H1 (cell line): ENCODE results near the gene VASH1. TPM values are rescaled to one million over a fixed set of nuclear protein-coding genes. Genes with fewer than 3 reads are reported as not detected.
"Not testable (repeated sequence)": the region's sequence is repeated elsewhere in the genome, so short reads cannot be mapped to it uniquely, and the experiment has no call there.

Experiments
- CTCF ChIA-PET: fragments of 300-600 bp; sonication (Branson Sonifier 250); formaldehyde crosslinking; loops from one replicate; lab custom pipeline; 2021; ENCODE audit not compliant: partially characterized antibody; lab: Charles Lee
- POLR2A ChIA-PET: fragments of 300-600 bp; sonication (Branson Sonifier 250); formaldehyde crosslinking; loops from one replicate; lab custom pipeline; 2021; ENCODE audit warnings: inconsistent platforms; ENCODE audit not compliant: partially characterized antibody; lab: Charles Lee
- DNase-seq, 2 experiments: peaks; one replicate each; pipeline versions ENCODE4 v3.0.0 to v3.0.0-alpha.2; 2010 to 2022; ENCODE audit warnings: low spot score in 2 of 2, low read depth in 1 of 2, mixed read lengths in 1 of 2
- FAIRE-seq: peaks from 2 replicates; lab custom pipeline; 2011; peaks lifted over from hg19 to GRCh38; lab: Jason Lieb, UNC
- H2AFZ ChIP-seq: 2 replicates; pipeline ENCODE4 v1.8.1; 2012; ENCODE audit warnings: low read length, inconsistent platforms
- H2AK5ac ChIP-seq: 2 replicates; pipeline ENCODE4 v1.6.1; 2013; ENCODE audit warnings: low read depth, low read length
- H2BK120ac ChIP-seq: replicated peaks from 2 replicates; pipeline ENCODE3; 2013; ENCODE audit warnings: low read depth, low read length, inconsistent platforms
- H2BK12ac ChIP-seq: 2 replicates; pipeline ENCODE4 v1.6.1; 2013; ENCODE audit warnings: low read depth, low read length
- H2BK15ac ChIP-seq: 2 replicates; pipeline ENCODE4 v1.6.1; 2013; ENCODE audit warnings: low read length
- H2BK20ac ChIP-seq: 2 replicates; pipeline ENCODE4 v1.6.1; 2013; ENCODE audit warnings: low read length
- H2BK5ac ChIP-seq: 2 replicates; pipeline ENCODE4 v1.6.1; 2013; ENCODE audit warnings: low read depth, low read length
- H3K14ac ChIP-seq: 2 replicates; pipeline ENCODE4 v1.6.1; 2013; ENCODE audit warnings: inconsistent platforms; ENCODE audit not compliant: insufficient read length
- H3K18ac ChIP-seq: 2 replicates; pipeline ENCODE4 v1.6.1; 2013; ENCODE audit warnings: low read length; ENCODE audit errors: extremely low read depth
- H3K23ac ChIP-seq: 2 replicates; pipeline ENCODE4 v1.6.1; 2013; ENCODE audit warnings: inconsistent platforms; ENCODE audit not compliant: insufficient read length
- H3K23me2 ChIP-seq: 2 replicates; pipeline ENCODE4 v1.6.1; 2013; ENCODE audit warnings: low read depth, low read length
- H3K27ac ChIP-seq: 2 replicates; pipeline ENCODE4 v1.6.1; 2011; ENCODE audit warnings: low read depth, low read length, inconsistent platforms
- H3K27me3 ChIP-seq, 4 experiments: replicated peaks in 1 of 4; 1 replicate in 1 of 4; 2 replicates in 3 of 4; pipeline versions ENCODE4 v1.6.1 to v1.8.1; 2011 to 2013; ENCODE audit warnings: low read length in 3 of 4, mild to moderate bottlenecking in 3 of 4, inconsistent platforms in 2 of 4, mixed read lengths in 2 of 4, moderate library complexity in 1 of 4; ENCODE audit not compliant: control insufficient read depth in 3 of 4, insufficient read depth in 3 of 4; ENCODE audit errors: extremely low read depth in 1 of 4
- H3K36me3 ChIP-seq, 4 experiments: 2 replicates each; pipeline versions ENCODE4 v1.6.1 to v1.8.1; 2011 to 2013; ENCODE audit warnings: mild to moderate bottlenecking in 4 of 4, low read length in 3 of 4, moderate library complexity in 2 of 4, control low read depth in 1 of 4, inconsistent platforms in 1 of 4; ENCODE audit not compliant: insufficient read depth in 4 of 4, control insufficient read depth in 2 of 4
- H3K4ac ChIP-seq: replicated peaks from 2 replicates; pipeline ENCODE3; 2013; ENCODE audit warnings: low read length, low read depth, mixed read lengths, inconsistent platforms; ENCODE audit not compliant: insufficient read length
- H3K4me1 ChIP-seq, 4 experiments: replicated peaks in 1 of 4; 1 replicate in 1 of 4; 2 replicates in 3 of 4; pipeline versions ENCODE4 v1.6.1 to v1.8.1; 2011 to 2013; ENCODE audit warnings: low read length in 3 of 4, inconsistent platforms in 2 of 4, mixed read lengths in 1 of 4; ENCODE audit not compliant: insufficient read depth in 4 of 4, control insufficient read depth in 3 of 4
- H3K4me2 ChIP-seq, 2 experiments: 2 replicates each; pipeline versions ENCODE4 v1.6.1 to v1.8.1; 2011 to 2013; ENCODE audit warnings: low read depth in 2 of 2, low read length in 2 of 2, control low read depth in 1 of 2, inconsistent platforms in 1 of 2, mild to moderate bottlenecking in 1 of 2; ENCODE audit not compliant: insufficient read depth in 1 of 2
- H3K4me3 ChIP-seq, 4 experiments: fragments of 200-600, 300-600 bp in 1 of 4; sonication (generic), shearing (Covaris generic), sonication (Bioruptor Twin) in 1 of 4; 2 replicates each; pipeline versions ENCODE4 v1.5.1 to v1.8.1; 2011 to 2016; ENCODE audit warnings: low read length in 4 of 4, low read depth in 3 of 4, control low read depth in 2 of 4, inconsistent platforms in 2 of 4, mild to moderate bottlenecking in 2 of 4, mixed read lengths in 1 of 4, moderate library complexity in 1 of 4; ENCODE audit not compliant: insufficient read depth in 2 of 4; ENCODE audit errors: extremely low read depth in 1 of 4
- H3K56ac ChIP-seq: replicated peaks from 2 replicates; pipeline ENCODE3; 2013; ENCODE audit warnings: low read depth, mild to moderate bottlenecking, mixed read lengths, low read length, inconsistent platforms; ENCODE audit not compliant: insufficient read length
- H3K79me1 ChIP-seq: 2 replicates; pipeline ENCODE4 v1.6.1; 2013; ENCODE audit warnings: low read depth, low read length, control low read depth
- H3K79me2 ChIP-seq, 2 experiments: 2 replicates each; pipeline versions ENCODE4 v1.6.1 to v1.8.1; 2012 to 2013; ENCODE audit warnings: low read length in 2 of 2, mild to moderate bottlenecking in 2 of 2, inconsistent platforms in 1 of 2; ENCODE audit not compliant: insufficient read depth in 2 of 2, control insufficient read depth in 1 of 2
- H3K9ac ChIP-seq, 4 experiments: replicated peaks in 1 of 4; 1 replicate in 1 of 4; 2 replicates in 3 of 4; pipeline versions ENCODE4 v1.6.1 to v1.8.1; 2011 to 2013; ENCODE audit warnings: low read depth in 3 of 4, low read length in 3 of 4, control low read depth in 2 of 4, mild to moderate bottlenecking in 2 of 4, moderate library complexity in 2 of 4, inconsistent platforms in 1 of 4; ENCODE audit errors: extremely low read depth in 1 of 4
- H3K9me3 ChIP-seq, 2 experiments: 2 replicates each; pipeline versions ENCODE4 v1.6.1 to v1.8.1; 2012 to 2013; ENCODE audit warnings: mild to moderate bottlenecking in 2 of 2, moderate library complexity in 2 of 2, control low read depth in 1 of 2, inconsistent platforms in 1 of 2, low read depth in 1 of 2, low read length in 1 of 2, mixed read lengths in 1 of 2; ENCODE audit not compliant: insufficient read depth in 2 of 2
- H4K20me1 ChIP-seq, 2 experiments: replicated peaks in 1 of 2; 2 replicates each; pipeline versions ENCODE3 to v1.8.1; 2011 to 2013; ENCODE audit warnings: inconsistent platforms in 2 of 2, low read length in 2 of 2, mild to moderate bottlenecking in 1 of 2; ENCODE audit not compliant: insufficient read depth in 2 of 2, control insufficient read depth in 1 of 2
- H4K5ac ChIP-seq: 2 replicates; pipeline ENCODE4 v1.6.1; 2013; ENCODE audit warnings: low read length, low read depth, mixed read lengths, inconsistent platforms; ENCODE audit not compliant: insufficient read length
- H4K8ac ChIP-seq: 2 replicates; pipeline ENCODE4 v1.8.0; 2013; ENCODE audit warnings: mild to moderate bottlenecking, moderate library complexity, low read length, inconsistent platforms; ENCODE audit not compliant: insufficient read depth; ENCODE audit errors: extremely low read depth
- H4K91ac ChIP-seq: replicated peaks from 2 replicates; pipeline ENCODE3; 2013; ENCODE audit warnings: low read length, mixed read lengths, inconsistent platforms; ENCODE audit not compliant: insufficient read length
- FOSL1 ChIP-seq: IDR thresholded peaks from 2 replicates; pipeline ENCODE4 v1.6.1; 2011; ENCODE audit warnings: mild to moderate bottlenecking, low read depth, low read length, moderate library complexity; ENCODE audit not compliant: insufficient read depth
- KDM1A ChIP-seq: fragments of 200-600, 300-600 bp; sonication (generic); IDR thresholded peaks from 2 replicates; pipeline ENCODE4 v1.7.1; 2016; ENCODE audit warnings: mild to moderate bottlenecking, low read length, borderline replicate concordance
- KDM5A ChIP-seq: fragments of 200-600 bp; IDR thresholded peaks from 2 replicates; pipeline ENCODE4 v1.7.1; 2012; ENCODE audit warnings: mild to moderate bottlenecking, low read length, inconsistent platforms, mixed read lengths
- POLR2AphosphoS5 ChIP-seq: IDR thresholded peaks from 2 replicates; pipeline ENCODE4 v1.6.1; 2011; ENCODE audit warnings: low read depth, low read length
- SIN3A ChIP-seq, 2 experiments: IDR thresholded peaks in 1 of 2; conservative IDR thresholded peaks in 1 of 2; 2 replicates each; pipeline ENCODE4 v1.6.1; 2011 to 2012; ENCODE audit warnings: low read length in 2 of 2, improper control_type of control experiment in 1 of 2, low read depth in 1 of 2, mild to moderate bottlenecking in 1 of 2
- SP4 ChIP-seq: IDR thresholded peaks from 2 replicates; pipeline ENCODE4 v1.6.1; 2012; ENCODE audit warnings: low read length, inconsistent platforms
- TBP ChIP-seq: IDR thresholded peaks from 2 replicates; pipeline ENCODE4 v1.6.1; 2011; ENCODE audit warnings: low read depth, low read length, improper control_type of control experiment
- YY1 ChIP-seq: IDR thresholded peaks from 2 replicates; pipeline ENCODE4 v1.6.1; 2011; ENCODE audit warnings: low read depth, mild to moderate bottlenecking, low read length
- WGBS, 2 experiments: shearing (Covaris generic) in 1 of 2; methylation state at CpG; one replicate each; pipeline versions ENCODE4 v1.1.6 to v1.1.7; 2013 to 2015; ENCODE audit warnings: low lambda C conversion rate in 2 of 2, mixed read lengths in 2 of 2, inconsistent platforms in 1 of 2, low coverage in 1 of 2, missing lambda C conversion rate in 1 of 2; ENCODE audit not compliant: insufficient replicate concordance in 2 of 2, insufficient coverage in 1 of 2, insufficient read length in 1 of 2; ENCODE audit errors: extremely low coverage in 1 of 2, missing lambda C conversion rate in 1 of 2; 5-methylcytosine and 5-hydroxymethylcytosine counted together
- polyA plus RNA-seq, 7 experiments: library from polyadenylated mRNA; depleted of rRNA in 3 of 7; stranded (reverse) in 5 of 7; unstranded in 2 of 7; fragments of >200 nt in 5 of 7; fragments of 200-250 nt in 2 of 7; gene quantifications; 1 replicate in 5 of 7; 2 replicates in 1 of 7; 4 replicates in 1 of 7; pipeline versions ENCODE4 v1.2.1 to v1.2.3, GENCODE V29; 2011 to 2013; ENCODE audit warnings: missing spikeins in 2 of 7, mixed read lengths in 2 of 7
- total RNA-seq: library from RNA; stranded (reverse); fragmentation: NEBNext Ultra II Directional; extraction: Animal tissue kit (Norgen Biotek cat#: 25700); gene quantifications from 2 replicates; pipeline ENCODE4 v1.2.1, GENCODE V29; 2021

Gene VASH1
- total and polyA plus RNA-seq, 2 of the 8 experiments (the other 6 are each of a cell fraction or from before 2014, with no cell fraction given), result 3.1 to 6.4 TPM

DNA sequence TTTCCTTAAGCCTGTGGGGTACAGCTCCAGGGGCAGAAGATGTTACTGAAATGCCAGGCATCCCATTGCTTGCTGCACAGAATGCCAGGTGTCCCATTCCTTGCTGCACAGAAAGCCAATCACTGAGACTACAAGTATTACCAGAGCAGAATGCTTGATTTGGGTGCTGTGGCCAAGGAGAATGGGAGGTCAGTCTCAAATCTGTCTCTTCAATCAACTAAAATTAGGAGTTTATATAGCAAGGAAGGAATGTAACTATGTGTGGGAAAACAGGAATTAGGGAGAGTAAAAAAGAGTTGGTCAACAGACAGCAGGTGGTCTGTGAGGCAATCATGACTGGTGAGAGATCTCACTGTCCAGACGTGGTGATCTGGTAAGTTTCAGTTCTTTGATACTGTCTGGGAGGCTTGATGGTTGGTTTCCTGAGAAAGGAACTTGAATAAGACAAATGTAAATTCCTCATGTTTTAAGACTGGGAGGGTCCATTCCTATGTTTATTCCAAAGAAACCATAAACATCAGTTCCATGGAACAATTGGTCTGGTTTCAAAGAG is 31.2 kb upstream of the VASH1 start (continued):
- TF ChIP-seq SP4 (no peak), SIN3A (conservative IDR thresholded peaks at IDR 0.05 in 1 of 2, IDR thresholded peaks at IDR 0.05 in 1 of 2; ENCODE audit: low read depth in 1 of 2, low read length in 2 of 2) (no peak), TBP (no peak), POLR2AphosphoS5 (no peak), YY1 (no peak), FOSL1 (no peak), KDM5A (no peak), KDM1A (no peak)
- TF ChIP-seq, all 59 proteins: peak for 0

- peaks cover 0 to 10% of the 10 kb centered on the region in 2 experiments; a peak in 1 of 4 replicates for H3K9me3 ChIP-seq
- H3K56ac ChIP-seq, H2BK12ac ChIP-seq, H3K23me2 ChIP-seq, H4K20me1 ChIP-seq, H2BK5ac ChIP-seq, H3K4me3 ChIP-seq, CTCF ChIA-PET, H4K5ac ChIP-seq, H3K79me1 ChIP-seq, H3K9ac ChIP-seq, H3K23ac ChIP-seq, H3K27me3 ChIP-seq, H4K91ac ChIP-seq, H4K8ac ChIP-seq, H3K14ac ChIP-seq, H2BK20ac ChIP-seq, H3K4ac ChIP-seq, DNase-seq, H3K27ac ChIP-seq, H3K4me2 ChIP-seq, H2BK120ac ChIP-seq, H3K18ac ChIP-seq, H3K36me3 ChIP-seq, H2AK5ac ChIP-seq, H2AFZ ChIP-seq, POLR2A ChIA-PET, H3K79me2 ChIP-seq, FAIRE-seq, H2BK15ac ChIP-seq, H3K4me1 ChIP-seq: not testable (repeated sequence)
- WGBS, 2 experiments, result 78% methylated on average over 13 of the region's 31 CpGs; no CpG with 5 or more reads in 1 of the 2 experiments
These were observed 26.8 kb upstream of the VASH1 start for GRCh38 chr14:76734501-76734900.
